Cardiac atrium fibroblast (primary cell): ENCODE measurements around the gene COL8A1. TPM values are rescaled to one million over a fixed set of nuclear protein-coding genes. Genes with fewer than 3 reads are reported as not detected.

Source experiments
- total RNA-seq: library from RNA; depleted of rRNA; stranded (reverse); fragments of >200 nt; gene quantifications from 2 replicates; pipeline ENCODE4 v1.2.3, GENCODE V29; 2015

COL8A1 gene
- total RNA-seq, result 414 and 516 TPM in 2 replicates

GRCh38 chr3:99638167-99638948 is at the start of gene COL8A1:
Gene COL8A1, plus strand, starts transcription at chr3:99638594. Its CDS starts 152,089 bp downstream, at chr3:99790683.

GRCh38 chr3:99817437-99818240 is 179.2 kb downstream of the COL8A1 start, which contains the start of gene CMSS1:
Gene CMSS1, plus strand, starts transcription at chr3:99817862.

Other genes with a start within 250 kb of the COL8A1 start
- gene CMSS1, start 179.3 kb downstream of the COL8A1 start, total RNA-seq, result 11.3 and 12.3 TPM in 2 replicates